Upper lobe of left lung (tissue), 6 donors: Measurements from ENCODE around the gene IPCEF1. TPM values are rescaled to one million over a fixed set of nuclear protein-coding genes. Genes with fewer than 3 reads are reported as not detected.

Experiments
- ATAC-seq, 2 donors: fragments of 200-7000 bp; cut with Tn5 transposase; one replicate each; pipeline ENCODE4 v1.9.1; 2022; ENCODE audit warnings: mild to moderate bottlenecking in 2 of 2, moderate library complexity in 2 of 2; ENCODE audit not compliant: low FRiP score in 2 of 2
- DNase-seq, 2 donors: peaks; one replicate each; pipeline ENCODE4 v3.0.0-alpha.2; 2019 to 2020
- H3K27ac ChIP-seq, 4 donors: fragments of 200-600 bp; sonication (generic); one replicate each; pipeline ENCODE4 v1.5.1; 2016 to 2019
- H3K27me3 ChIP-seq, 4 donors: fragments of 200-600 bp; sonication (generic); one replicate each; pipeline ENCODE4 v1.5.1; 2017 to 2019
- H3K36me3 ChIP-seq, 4 donors: fragments of 200-600 bp; sonication (generic); one replicate each; pipeline ENCODE4 v1.5.1; 2016 to 2019
- H3K4me1 ChIP-seq, 4 donors: fragments of 200-600 bp; sonication (generic); one replicate each; pipeline ENCODE4 v1.5.1; 2018 to 2019
- H3K4me3 ChIP-seq, 4 donors: fragments of 200-600 bp; sonication (generic); one replicate each; pipeline ENCODE4 v1.5.1; 2017 to 2019; ENCODE audit warnings: mild to moderate bottlenecking in 2 of 4, moderate library complexity in 1 of 4
- H3K9me3 ChIP-seq, 4 donors: fragments of 200-600 bp; sonication (generic); one replicate each; pipeline ENCODE4 v1.5.1; 2018 to 2019
- EP300 ChIP-seq, 4 donors: sonication (generic); formaldehyde crosslinking; IDR thresholded peaks; one replicate each; pipeline ENCODE4 v1.5.1; 2017; ENCODE audit warnings: antibody characterized with exemption in 4 of 4, control low read depth in 2 of 4
- POLR2A ChIP-seq, 4 donors: fragments of 450-650 bp; IDR thresholded peaks; one replicate each; pipeline ENCODE4 v1.5.1; 2016 to 2017; ENCODE audit warnings: antibody characterized with exemption in 4 of 4, mild to moderate bottlenecking in 2 of 4
- POLR2AphosphoS5 ChIP-seq, 2 donors: sonication (generic); formaldehyde crosslinking; IDR thresholded peaks; one replicate each; pipeline ENCODE4 v1.5.1; 2017; ENCODE audit warnings: antibody characterized with exemption in 2 of 2
- WGBS, 2 donors: methylation state at CpG; one replicate each; pipeline ENCODE4 v1.1.5; 2017 to 2018; 5-methylcytosine and 5-hydroxymethylcytosine counted together
- total RNA-seq, 6 donors: library from RNA; depleted of rRNA in 4 of 6; stranded (reverse); fragments of >200 nt in 4 of 6; gene quantifications; one replicate each; pipeline versions ENCODE4 v1.1.0 to v1.2.1, GENCODE V29; 2016 to 2021
- TF ChIP-seq, protein P1 (sequence below), 6 experiments: fragments of 450-650 bp in 4 of 6; fragments of 200-600 bp in 2 of 6; sonication (generic) in 2 of 6; IDR thresholded peaks; one replicate each; pipeline ENCODE4 v1.5.1; 2016 to 2019; ENCODE audit warnings: antibody characterized with exemption in 6 of 6
- donor health status: DM: no; HTN: no; CAD: no; lungs with moderate emphysema.
- donor health status: DM: no; HTN: yes; CAD: no; lungs with severe emphysema.

IPCEF1 gene
- total RNA-seq, 6 donors from 2014 or later: 1.0 to 5.5 (median 4.0) TPM

DNA sequence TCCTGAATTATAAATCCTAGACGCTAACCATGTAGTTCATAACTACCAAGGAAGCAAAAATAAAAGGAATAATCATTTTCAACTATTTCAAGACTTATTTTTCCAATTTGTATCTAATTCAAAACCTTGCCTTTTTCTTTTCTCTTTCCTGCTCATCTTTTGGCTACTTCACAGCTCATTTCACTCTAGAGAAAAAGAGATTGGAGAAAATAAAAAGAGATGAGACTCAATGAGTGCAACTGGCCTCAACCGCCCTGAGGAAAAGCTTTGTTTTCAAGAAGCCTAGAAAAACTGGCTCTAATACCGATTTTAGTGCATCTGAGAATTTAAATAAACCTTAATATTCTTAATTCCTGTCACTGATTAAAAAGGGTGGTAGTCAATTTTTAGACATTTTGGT lies 36.4 kb downstream of the IPCEF1 start:
- WGBS, 2 donors: 86 to 87% methylated on average over 3 of the region's 3 CpGs
- H3K27me3 ChIP-seq: no peaks in the 10 kb centered on the region
- no peak for ATAC-seq
- DNase-seq: no peak
- H3K4me1 ChIP-seq: no peaks in the 10 kb centered on the region
- H3K9me3 ChIP-seq: no peaks in the 10 kb centered on the region
- TF ChIP-seq POLR2A (IDR thresholded peaks at IDR 0.05) (no peak), EP300 (IDR thresholded peaks at IDR 0.05) (no peak), POLR2AphosphoS5 (IDR thresholded peaks at IDR 0.05) (no peak)
- TF ChIP-seq, protein P1, sequence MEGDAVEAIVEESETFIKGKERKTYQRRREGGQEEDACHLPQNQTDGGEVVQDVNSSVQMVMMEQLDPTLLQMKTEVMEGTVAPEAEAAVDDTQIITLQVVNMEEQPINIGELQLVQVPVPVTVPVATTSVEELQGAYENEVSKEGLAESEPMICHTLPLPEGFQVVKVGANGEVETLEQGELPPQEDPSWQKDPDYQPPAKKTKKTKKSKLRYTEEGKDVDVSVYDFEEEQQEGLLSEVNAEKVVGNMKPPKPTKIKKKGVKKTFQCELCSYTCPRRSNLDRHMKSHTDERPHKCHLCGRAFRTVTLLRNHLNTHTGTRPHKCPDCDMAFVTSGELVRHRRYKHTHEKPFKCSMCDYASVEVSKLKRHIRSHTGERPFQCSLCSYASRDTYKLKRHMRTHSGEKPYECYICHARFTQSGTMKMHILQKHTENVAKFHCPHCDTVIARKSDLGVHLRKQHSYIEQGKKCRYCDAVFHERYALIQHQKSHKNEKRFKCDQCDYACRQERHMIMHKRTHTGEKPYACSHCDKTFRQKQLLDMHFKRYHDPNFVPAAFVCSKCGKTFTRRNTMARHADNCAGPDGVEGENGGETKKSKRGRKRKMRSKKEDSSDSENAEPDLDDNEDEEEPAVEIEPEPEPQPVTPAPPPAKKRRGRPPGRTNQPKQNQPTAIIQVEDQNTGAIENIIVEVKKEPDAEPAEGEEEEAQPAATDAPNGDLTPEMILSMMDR (IDR thresholded peaks at IDR 0.05): no peak
- no peak overlapping the region for H3K4me3 ChIP-seq
- no peaks in the 10 kb centered on the region for H3K36me3 ChIP-seq
- no peak overlapping the region for H3K27ac ChIP-seq

DNA sequence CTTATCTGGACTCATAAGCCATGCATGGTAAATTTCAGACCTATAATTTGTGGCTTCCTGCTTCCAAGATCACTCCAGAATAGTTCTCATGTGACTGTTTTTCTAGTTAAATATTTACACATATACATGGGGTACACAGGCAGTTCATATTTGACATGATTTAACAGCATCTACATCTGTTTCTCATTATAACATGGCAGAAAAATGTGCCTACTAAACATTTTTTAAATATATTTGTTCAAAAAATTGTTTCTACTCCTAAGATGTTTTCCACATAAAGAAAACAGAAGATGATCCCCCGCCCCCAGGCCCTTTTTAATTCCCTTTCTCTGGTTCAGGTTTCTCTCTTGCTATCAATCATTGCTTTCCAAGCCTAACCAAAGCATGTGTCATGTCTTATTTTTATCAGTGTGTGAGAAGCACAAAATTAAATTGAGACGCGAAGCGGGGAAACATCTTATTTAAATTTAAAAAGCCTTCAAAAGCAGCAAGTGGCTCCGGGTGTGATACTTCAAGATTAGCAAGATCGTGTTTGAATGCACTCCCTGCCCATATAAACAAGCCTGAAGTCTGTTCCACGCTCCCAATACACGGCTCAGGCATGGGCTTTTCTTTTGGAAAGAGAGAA lies 37.3 kb downstream of the IPCEF1 start:
- 47 to 49% methylated on average over 8 of the region's 8 CpGs for WGBS, 2 donors
- no peak overlapping the region for H3K4me3 ChIP-seq
- ATAC-seq (no peak), DNase-seq (no peak)
- no peaks in the 10 kb centered on the region for H3K27me3 ChIP-seq
- no peaks in the 10 kb centered on the region for H3K9me3 ChIP-seq
- H3K36me3 ChIP-seq: no peaks in the 10 kb centered on the region
- TF ChIP-seq EP300 (IDR thresholded peaks at IDR 0.05) (no peak), POLR2AphosphoS5 (IDR thresholded peaks at IDR 0.05) (no peak), POLR2A (IDR thresholded peaks at IDR 0.05) (no peak)
- TF ChIP-seq, protein P1 (IDR thresholded peaks at IDR 0.05): no peak
- no peak overlapping the region for H3K27ac ChIP-seq
- no peaks in the 10 kb centered on the region for H3K4me1 ChIP-seq

DNA sequence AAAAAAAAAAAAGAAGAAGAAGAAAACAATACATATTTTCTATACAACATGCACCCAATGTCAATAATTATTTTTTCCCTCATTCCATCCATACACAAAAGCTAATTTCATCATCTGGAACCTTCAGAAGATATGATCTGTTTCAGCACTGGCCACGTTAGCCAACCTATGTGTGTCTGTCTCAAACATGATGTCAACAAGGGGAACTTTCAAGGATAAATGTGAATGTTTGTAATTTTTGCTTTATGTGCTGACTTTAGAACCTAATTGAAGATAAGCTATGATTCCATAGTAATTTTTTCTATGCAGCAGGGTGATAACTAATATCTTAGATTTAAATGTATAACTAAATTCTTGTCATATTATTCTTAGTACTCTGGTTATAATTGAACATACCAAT lies 37.9 kb downstream of the IPCEF1 start:
- no peak for DNase-seq
- ATAC-seq: no peak
- no peak overlapping the region for H3K27ac ChIP-seq
- no peaks in the 10 kb centered on the region for H3K27me3 ChIP-seq
- WGBS, 2 donors: 71 to 82% methylated on average over 1 of the region's 1 CpG
- no peaks in the 10 kb centered on the region for H3K4me1 ChIP-seq
- H3K4me3 ChIP-seq: no peak overlapping the region
- no peaks in the 10 kb centered on the region for H3K36me3 ChIP-seq
- no peaks in the 10 kb centered on the region for H3K9me3 ChIP-seq
- TF ChIP-seq, protein P1 (IDR thresholded peaks at IDR 0.05): no peak
- TF ChIP-seq EP300 (IDR thresholded peaks at IDR 0.05) (no peak), POLR2A (IDR thresholded peaks at IDR 0.05) (no peak), POLR2AphosphoS5 (IDR thresholded peaks at IDR 0.05) (no peak)

DNA sequence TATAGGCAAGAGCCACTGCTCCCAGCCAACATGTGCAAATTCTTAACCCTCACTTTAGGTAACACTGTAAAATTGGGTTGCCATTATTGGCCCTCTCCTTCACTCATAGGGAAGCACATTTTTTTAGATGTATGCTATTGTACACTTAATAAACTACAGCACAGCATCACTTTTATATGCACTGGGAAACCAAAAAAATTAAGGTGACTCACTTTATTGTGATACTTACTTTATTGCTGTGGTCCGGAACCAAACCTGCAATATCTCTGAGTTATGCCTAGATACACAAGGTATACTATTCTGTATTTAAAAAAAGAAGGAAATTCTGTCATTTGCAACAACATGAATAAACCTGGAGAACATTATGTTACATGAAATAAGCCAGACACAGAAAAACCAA lies 40.5 kb downstream of the IPCEF1 start:
- Histone ChIP-seq H3K9me3 (no peaks in the 10 kb centered on the region), H3K36me3 (no peaks in the 10 kb centered on the region), H3K4me3 (no peak overlapping the region), H3K4me1 (no peaks in the 10 kb centered on the region), H3K27me3 (no peaks in the 10 kb centered on the region), H3K27ac (no peak overlapping the region)
- no peak for DNase-seq
- no peak for TF ChIP-seq POLR2AphosphoS5 (IDR thresholded peaks at IDR 0.05)
- no peak for TF ChIP-seq EP300 (IDR thresholded peaks at IDR 0.05)
- ATAC-seq: no peak
- 96 to 97% methylated on average over 1 of the region's 1 CpG for WGBS, 2 donors

DNA sequence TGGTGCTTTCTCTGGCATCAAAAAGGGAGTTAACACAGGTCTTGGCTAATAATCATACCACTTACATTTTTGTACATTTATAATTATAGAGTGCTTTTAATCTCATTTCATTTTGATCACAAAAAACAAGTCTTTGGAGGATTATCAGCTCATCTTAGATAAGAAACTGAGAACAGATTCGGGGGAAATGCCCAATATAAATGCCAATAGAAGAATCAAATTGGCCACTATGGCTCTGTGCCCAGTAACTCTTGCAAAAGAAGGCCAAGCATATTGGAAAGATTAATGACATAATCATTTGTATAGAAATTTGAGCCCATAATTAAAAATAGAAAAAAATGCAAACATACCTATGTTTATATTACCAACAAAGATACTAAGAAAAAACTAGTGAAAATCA lies 42.5 kb downstream of the IPCEF1 start:
- H3K27me3 ChIP-seq: no peaks in the 10 kb centered on the region
- H3K9me3 ChIP-seq: no peaks in the 10 kb centered on the region
- DNase-seq (no peak), ATAC-seq (no peak)
- 41 to 53% methylated on average over 1 of the region's 1 CpG for WGBS, 2 donors
- no peak overlapping the region for H3K4me3 ChIP-seq
- H3K36me3 ChIP-seq: no peaks in the 10 kb centered on the region
- no peaks in the 10 kb centered on the region for H3K4me1 ChIP-seq
- H3K27ac ChIP-seq: no peak overlapping the region
- TF ChIP-seq POLR2A (IDR thresholded peaks at IDR 0.05): no peak
- no peak for TF ChIP-seq POLR2AphosphoS5 (IDR thresholded peaks at IDR 0.05)
- TF ChIP-seq, protein P1 (IDR thresholded peaks at IDR 0.05): no peak
- no peak for TF ChIP-seq EP300 (IDR thresholded peaks at IDR 0.05)
